Neuron (in vitro differentiated cells): ENCODE measurements around the gene SHOX.

Experiments used
- H2AFZ ChIP-seq: one replicate; pipeline ENCODE4 v1.6.1; 2013; ENCODE audit warnings: low read depth, mild to moderate bottlenecking, inconsistent platforms, low read length, moderate library complexity
- H3K27me3 ChIP-seq: one replicate; pipeline ENCODE4 v1.6.1; 2013; ENCODE audit warnings: low read length; ENCODE audit not compliant: insufficient read depth
- H3K36me3 ChIP-seq: one replicate; pipeline ENCODE4 v1.6.1; 2013; ENCODE audit warnings: low read length; ENCODE audit not compliant: insufficient read depth
- H3K4me1 ChIP-seq: one replicate; pipeline ENCODE4 v1.6.1; 2013; ENCODE audit warnings: low read length; ENCODE audit not compliant: insufficient read depth
- H3K4me3 ChIP-seq: 2 replicates; pipeline ENCODE4 v1.5.1; 2013; ENCODE audit warnings: mild to moderate bottlenecking, low read length, moderate library complexity
- H3K9me3 ChIP-seq: one replicate; pipeline ENCODE4 v1.6.1; 2013; ENCODE audit warnings: low read length

SHOX gene

GRCh38 chrX:675955-676295 lies 45.3 kb downstream of the SHOX start:
- Histone ChIP-seq H2AFZ (no peak overlapping the region), H3K9me3 (peaks cover 1% of the 10 kb centered on the region), H3K4me1 (no peaks in the 10 kb centered on the region), H3K36me3 (no peaks in the 10 kb centered on the region), H3K27me3 (no peaks in the 10 kb centered on the region), H3K4me3 (no peak overlapping the region)

GRCh38 chrX:677376-677775 lies 46.8 kb downstream of the SHOX start:
- no peaks in the 10 kb centered on the region for H3K4me1 ChIP-seq
- no peak overlapping the region for H2AFZ ChIP-seq
- H3K27me3 ChIP-seq, result no peaks in the 10 kb centered on the region
- peaks cover 1% of the 10 kb centered on the region for H3K9me3 ChIP-seq
- no peaks in the 10 kb centered on the region for H3K36me3 ChIP-seq
- H3K4me3 ChIP-seq, result no peak overlapping the region

- peaks cover 1% of the 10 kb centered on the region for H3K9me3 ChIP-seq
- no peaks in the 10 kb centered on the region for H3K36me3 ChIP-seq
- no peaks in the 10 kb centered on the region for H3K27me3 ChIP-seq
- H2AFZ ChIP-seq, result no peak overlapping the region
- no peak overlapping the region for H3K4me3 ChIP-seq
- no peaks in the 10 kb centered on the region for H3K4me1 ChIP-seq
Observed at GRCh38 chrX:679291-679979, 48.8 kb downstream of the SHOX start.

DNA sequence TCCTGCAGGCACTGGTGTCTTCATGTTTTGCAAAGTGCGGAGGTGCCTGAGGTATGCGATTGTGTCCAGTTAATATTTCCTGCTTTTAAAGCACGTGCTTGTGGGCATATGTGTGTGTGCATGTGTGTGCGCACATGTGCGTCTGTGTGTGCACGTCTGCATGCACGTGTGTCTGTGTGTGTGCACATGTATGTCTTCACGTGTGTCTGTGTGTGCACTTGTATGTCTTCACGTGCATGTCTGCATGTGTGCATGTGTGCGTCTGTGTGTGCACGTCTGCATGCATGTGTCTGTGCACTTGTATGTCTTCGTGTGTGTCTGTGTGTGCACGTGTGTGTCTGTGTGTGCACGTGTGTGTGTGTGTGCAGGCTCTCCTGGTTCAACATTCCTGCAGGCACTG lies 49.5 kb downstream of the SHOX start:
- H3K27me3 ChIP-seq, result no peaks in the 10 kb centered on the region
- H3K4me1 ChIP-seq, result no peaks in the 10 kb centered on the region
- peaks cover 1% of the 10 kb centered on the region for H3K9me3 ChIP-seq
- H2AFZ ChIP-seq, result no peak overlapping the region
- H3K36me3 ChIP-seq, result no peaks in the 10 kb centered on the region
- no peak overlapping the region for H3K4me3 ChIP-seq

DNA sequence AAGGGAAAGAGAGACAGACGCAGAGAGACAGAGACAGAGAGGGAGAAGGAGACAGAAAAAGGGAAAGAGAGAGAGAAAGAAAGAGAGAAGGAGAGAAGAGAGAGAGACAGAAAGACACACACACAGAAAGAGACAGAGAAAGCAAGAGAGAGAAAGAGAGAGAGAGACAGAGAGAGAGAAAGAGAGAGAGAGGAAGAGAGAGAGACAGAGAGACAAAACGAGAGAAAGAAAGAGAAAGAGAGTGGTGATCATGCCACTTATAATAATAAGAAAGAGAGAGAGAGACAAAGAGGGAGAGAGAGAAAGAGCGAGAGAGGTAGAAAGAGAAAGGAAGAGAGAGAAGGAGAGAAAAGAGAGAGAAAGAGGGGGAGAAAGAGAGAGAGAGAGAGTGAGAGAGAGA lies 51.4 kb downstream of the SHOX start:
- Histone ChIP-seq H3K36me3 (no peaks in the 10 kb centered on the region), H3K4me1 (no peaks in the 10 kb centered on the region), H3K9me3 (no peaks in the 10 kb centered on the region), H3K4me3 (no peak overlapping the region), H2AFZ (no peak overlapping the region), H3K27me3 (no peaks in the 10 kb centered on the region)

DNA sequence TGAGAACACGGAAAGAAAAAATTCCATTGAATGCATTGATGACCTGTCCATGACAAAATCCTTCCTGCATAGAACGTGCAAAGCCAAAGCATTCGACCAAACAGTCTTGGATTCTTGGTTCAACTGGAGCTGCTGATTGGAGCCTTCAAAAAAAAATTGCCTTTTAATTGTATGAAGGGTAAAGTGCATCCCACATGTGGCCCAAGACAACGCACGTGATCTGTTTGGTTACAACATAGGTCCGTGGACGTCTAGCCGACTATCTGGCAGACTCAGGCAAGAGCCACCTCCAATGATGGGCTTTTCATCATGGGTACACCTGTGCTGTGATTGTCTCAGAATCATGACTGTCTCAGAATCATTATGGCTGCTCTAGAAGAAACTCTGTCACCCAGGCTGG lies 52.3 kb downstream of the SHOX start:
- Histone ChIP-seq H3K4me3 (no peak overlapping the region), H3K4me1 (no peaks in the 10 kb centered on the region), H2AFZ (no peak overlapping the region), H3K36me3 (no peaks in the 10 kb centered on the region), H3K9me3 (no peaks in the 10 kb centered on the region), H3K27me3 (no peaks in the 10 kb centered on the region)

DNA sequence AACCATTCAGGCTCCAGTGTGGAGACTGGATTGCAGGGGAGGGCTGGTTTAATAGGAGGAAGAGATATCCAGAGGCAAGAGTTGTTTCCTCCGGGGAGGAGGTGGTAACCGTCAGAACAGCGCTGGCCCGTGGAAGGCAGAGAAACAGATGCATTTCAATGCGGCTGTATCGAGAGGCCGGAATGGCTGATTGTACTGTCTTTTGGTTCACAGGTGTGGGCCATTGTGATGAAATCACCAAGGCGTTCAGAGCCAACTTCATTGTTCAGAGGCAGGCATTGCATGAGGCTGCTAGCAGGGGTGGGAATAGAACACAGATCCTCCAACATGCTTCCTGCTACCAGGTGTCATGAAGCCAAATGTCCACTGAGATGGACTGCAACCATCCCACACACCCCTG lies 53.0 kb downstream of the SHOX start:
- Histone ChIP-seq H3K4me1 (no peaks in the 10 kb centered on the region), H3K36me3 (no peaks in the 10 kb centered on the region), H3K4me3 (no peak overlapping the region), H3K9me3 (no peaks in the 10 kb centered on the region), H2AFZ (no peak overlapping the region), H3K27me3 (no peaks in the 10 kb centered on the region)

DNA sequence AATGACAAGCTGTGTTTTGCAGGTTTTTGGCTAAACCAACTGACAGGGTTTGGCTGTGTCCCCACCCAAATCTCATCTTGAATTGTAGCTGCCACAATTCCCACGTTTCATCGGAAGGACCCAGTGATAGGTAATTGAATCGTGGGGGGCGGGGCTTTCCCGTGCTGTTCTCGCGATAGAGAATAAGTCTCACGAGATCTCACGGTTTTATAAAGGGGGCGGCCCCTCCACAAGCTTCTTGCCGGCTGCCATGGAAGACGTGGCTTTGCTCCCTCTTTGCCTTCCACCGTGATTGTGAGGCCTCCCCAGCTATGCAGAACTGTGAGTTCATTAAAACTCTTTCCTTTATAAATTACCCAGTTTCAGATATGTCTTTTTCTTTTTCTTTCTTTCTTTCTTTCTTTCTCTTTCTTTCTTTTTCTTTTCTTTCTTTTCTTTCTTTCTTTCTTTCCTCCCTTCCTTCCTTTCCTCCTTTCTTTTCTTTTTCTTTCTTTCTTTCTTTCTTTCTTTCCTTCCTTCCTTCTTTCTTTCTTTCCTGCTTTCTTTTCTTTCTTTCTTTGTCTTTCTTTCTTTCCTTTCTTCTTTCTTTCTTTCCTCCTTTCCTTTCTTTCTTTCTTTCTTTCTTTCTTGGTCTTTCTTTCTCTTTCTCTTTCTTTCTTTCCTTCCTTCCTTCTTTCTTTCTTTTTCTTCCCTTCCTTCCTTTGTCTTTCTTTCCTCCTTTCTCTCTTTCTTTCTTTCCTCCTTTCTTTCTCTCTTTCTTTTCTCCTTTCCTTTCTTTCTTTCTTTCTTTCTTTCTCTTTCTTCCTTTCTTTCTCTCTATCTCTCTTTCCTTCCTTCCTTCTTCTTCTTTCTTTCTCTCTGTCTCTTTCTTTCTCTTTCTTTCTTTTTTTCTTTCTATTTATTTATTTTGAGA lies 54.8 kb downstream of the SHOX start:
- Histone ChIP-seq H3K36me3 (no peaks in the 10 kb centered on the region), H3K4me3 (no peak overlapping the region), H3K9me3 (no peaks in the 10 kb centered on the region)

GRCh38 chrX:689983-690382 lies 59.4 kb downstream of the SHOX start:
- no peaks in the 10 kb centered on the region for H3K4me1 ChIP-seq
- H3K9me3 ChIP-seq, result no peaks in the 10 kb centered on the region
- H2AFZ ChIP-seq, result no peak overlapping the region
- H3K36me3 ChIP-seq, result no peaks in the 10 kb centered on the region
- no peak overlapping the region for H3K4me3 ChIP-seq
- no peaks in the 10 kb centered on the region for H3K27me3 ChIP-seq

More for the DNA sequence above, 54.8 kb downstream of the SHOX start:
- Histone ChIP-seq H3K4me1 (no peaks in the 10 kb centered on the region), H2AFZ (no peak overlapping the region), H3K27me3 (no peaks in the 10 kb centered on the region)

- Histone ChIP-seq H2AFZ (no peak overlapping the region), H3K9me3 (no peaks in the 10 kb centered on the region), H3K4me3 (no peak overlapping the region), H3K27me3 (no peaks in the 10 kb centered on the region), H3K36me3 (no peaks in the 10 kb centered on the region), H3K4me1 (no peaks in the 10 kb centered on the region)
Observed at GRCh38 chrX:694800-695199, 64.2 kb downstream of the SHOX start.

- no peaks in the 10 kb centered on the region for H3K4me1 ChIP-seq
Observed at GRCh38 chrX:698206-698605, 67.6 kb downstream of the SHOX start.

GRCh38 chrX:700936-701335 lies 70.3 kb downstream of the SHOX start:
- Histone ChIP-seq H3K36me3 (no peaks in the 10 kb centered on the region), H3K4me1 (no peaks in the 10 kb centered on the region), H2AFZ (no peak overlapping the region), H3K4me3 (no peak overlapping the region), H3K27me3 (no peaks in the 10 kb centered on the region), H3K9me3 (no peaks in the 10 kb centered on the region)

More at GRCh38 chrX:698206-698605, 67.6 kb downstream of the SHOX start:
- Histone ChIP-seq H3K9me3 (no peaks in the 10 kb centered on the region), H2AFZ (no peak overlapping the region), H3K4me3 (no peak overlapping the region), H3K27me3 (no peaks in the 10 kb centered on the region), H3K36me3 (no peaks in the 10 kb centered on the region)

DNA sequence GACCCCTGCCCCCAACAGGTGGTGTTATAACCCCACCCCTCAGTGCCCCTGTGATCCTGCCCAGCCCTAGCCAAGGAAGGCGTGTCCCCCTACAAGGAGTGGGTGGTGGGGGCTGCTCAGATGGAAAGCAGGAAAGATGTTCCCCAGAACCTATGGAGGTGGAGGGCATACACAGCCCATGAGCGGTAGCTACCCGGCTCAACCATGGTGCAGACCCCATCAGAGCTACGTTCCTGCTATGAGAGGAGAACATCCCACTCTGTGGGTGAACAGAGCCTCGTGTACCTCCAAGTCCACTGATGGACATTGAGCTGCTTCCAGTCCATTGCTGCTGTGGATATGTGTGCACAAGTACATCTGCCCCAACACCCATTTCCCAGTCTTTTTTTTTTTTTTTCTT lies 71.1 kb downstream of the SHOX start:
- Histone ChIP-seq H3K4me3 (no peak overlapping the region), H3K9me3 (no peaks in the 10 kb centered on the region), H3K27me3 (no peaks in the 10 kb centered on the region), H3K36me3 (no peaks in the 10 kb centered on the region), H2AFZ (no peak overlapping the region), H3K4me1 (no peaks in the 10 kb centered on the region)
